Measurements from ENCODE around the gene AKIRIN2. TPM values are rescaled to one million over a fixed set of nuclear protein-coding genes. Genes with fewer than 3 reads are reported as not detected.

Gene AKIRIN2
- total and polyA plus RNA-seq, 2 donors (not counting 1 experiment from before 2014, with no cell fraction given): 82.2 to 108 TPM

DNA sequence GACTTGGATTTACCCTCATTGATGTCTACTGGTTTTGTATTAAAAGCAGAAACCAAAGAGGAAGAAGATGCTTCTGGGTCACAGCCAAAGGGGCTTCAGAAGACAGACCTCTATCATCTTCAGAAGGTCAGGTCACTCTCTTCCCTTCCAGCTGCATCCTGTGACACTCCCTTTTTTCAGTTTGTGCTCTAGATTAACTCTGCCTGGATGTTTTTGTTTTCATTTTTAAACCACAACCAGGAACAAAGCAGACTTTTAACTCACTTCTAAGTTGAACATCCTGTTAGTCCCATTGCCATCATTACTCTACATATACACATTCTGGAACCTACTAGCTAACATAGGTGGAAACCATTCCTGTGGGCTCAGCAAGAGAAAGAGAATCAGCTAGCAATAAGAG lies 45.2 kb downstream of the AKIRIN2 start:
- DNase-seq (no peak), ATAC-seq (ENCODE audit: low read depth) (peak; percentile 31)
- Histone ChIP-seq H3K27me3 (replicated peaks in 1 of 4; ENCODE audit: control extremely low read depth in 1 of 4, control insufficient read depth in 3 of 4, insufficient read depth in 4 of 4, low read length in 3 of 4) (no peaks in the 10 kb centered on the region), H3K9ac (ENCODE audit: low read length) (no peak overlapping the region), H4K20me1 (ENCODE audit: control insufficient read depth, insufficient read depth, low read length, poor library complexity, severe bottlenecking) (no peaks in the 10 kb centered on the region), H3K79me2 (ENCODE audit: control insufficient read depth, insufficient read depth, low read length) (no peaks in the 10 kb centered on the region), H3K4me3 (ENCODE audit: control extremely low read depth in 1 of 5, extremely low read depth in 1 of 5, insufficient read depth in 1 of 5, low read depth in 2 of 5, low read length in 4 of 5) (no peak overlapping the region), H3K4me1 (ENCODE audit: control insufficient read depth in 2 of 2, insufficient read depth in 2 of 2, low read length in 2 of 2) (peaks cover 2 to 3% of the 10 kb centered on the region in 2 donors), H3K27ac (ENCODE audit: low read length in 2 of 2) (peak overlapping the region in 1 of 2 donors; percentile 25), H3K4me2 (replicated peaks; ENCODE audit: low read depth, low read length, poor library complexity, severe bottlenecking) (no peak overlapping the region), H3K36me3 (replicated peaks in 1 of 2; ENCODE audit: control extremely low read depth in 1 of 2, control insufficient read depth in 1 of 2, extremely low read depth in 1 of 2, insufficient read depth in 2 of 2, low read length in 1 of 2) (peaks cover 2 to 11% of the 10 kb centered on the region in 2 experiments), H3K9me3 (ENCODE audit: control extremely low read depth in 1 of 3, control insufficient read depth in 2 of 3, insufficient read depth in 1 of 3, low read length in 2 of 3) (no peaks in the 10 kb centered on the region), H2AFZ (ENCODE audit: insufficient read depth, low read depth, low read length, poor library complexity, severe bottlenecking) (no peak overlapping the region)
- intact Hi-C loops (cut with micrococcal nuclease): no loop called here
- no peak for TF ChIP-seq EZH2 (IDR thresholded peaks at IDR 0.05; ENCODE audit: borderline replicate concordance, insufficient read depth, low read depth, low read length, poor library complexity, severe bottlenecking)
- TF ChIP-seq, protein P1, sequence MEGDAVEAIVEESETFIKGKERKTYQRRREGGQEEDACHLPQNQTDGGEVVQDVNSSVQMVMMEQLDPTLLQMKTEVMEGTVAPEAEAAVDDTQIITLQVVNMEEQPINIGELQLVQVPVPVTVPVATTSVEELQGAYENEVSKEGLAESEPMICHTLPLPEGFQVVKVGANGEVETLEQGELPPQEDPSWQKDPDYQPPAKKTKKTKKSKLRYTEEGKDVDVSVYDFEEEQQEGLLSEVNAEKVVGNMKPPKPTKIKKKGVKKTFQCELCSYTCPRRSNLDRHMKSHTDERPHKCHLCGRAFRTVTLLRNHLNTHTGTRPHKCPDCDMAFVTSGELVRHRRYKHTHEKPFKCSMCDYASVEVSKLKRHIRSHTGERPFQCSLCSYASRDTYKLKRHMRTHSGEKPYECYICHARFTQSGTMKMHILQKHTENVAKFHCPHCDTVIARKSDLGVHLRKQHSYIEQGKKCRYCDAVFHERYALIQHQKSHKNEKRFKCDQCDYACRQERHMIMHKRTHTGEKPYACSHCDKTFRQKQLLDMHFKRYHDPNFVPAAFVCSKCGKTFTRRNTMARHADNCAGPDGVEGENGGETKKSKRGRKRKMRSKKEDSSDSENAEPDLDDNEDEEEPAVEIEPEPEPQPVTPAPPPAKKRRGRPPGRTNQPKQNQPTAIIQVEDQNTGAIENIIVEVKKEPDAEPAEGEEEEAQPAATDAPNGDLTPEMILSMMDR (IDR thresholded peaks at IDR 0.05): no peak
- H3K27ac Mint-ChIP-seq: peak overlapping the region; percentile 59
- ChIA-PET CTCF (no interaction called here), POLR2A (no interaction called here)
- no peak overlapping the region for H3K4me3 Mint-ChIP-seq
- peaks cover 7% of the 10 kb centered on the region for H3K4me1 Mint-ChIP-seq
- no peaks in the 10 kb centered on the region for H3K27me3 Mint-ChIP-seq
- H3K9me3 Mint-ChIP-seq (ENCODE audit: insufficient read depth): no peaks in the 10 kb centered on the region

DNA sequence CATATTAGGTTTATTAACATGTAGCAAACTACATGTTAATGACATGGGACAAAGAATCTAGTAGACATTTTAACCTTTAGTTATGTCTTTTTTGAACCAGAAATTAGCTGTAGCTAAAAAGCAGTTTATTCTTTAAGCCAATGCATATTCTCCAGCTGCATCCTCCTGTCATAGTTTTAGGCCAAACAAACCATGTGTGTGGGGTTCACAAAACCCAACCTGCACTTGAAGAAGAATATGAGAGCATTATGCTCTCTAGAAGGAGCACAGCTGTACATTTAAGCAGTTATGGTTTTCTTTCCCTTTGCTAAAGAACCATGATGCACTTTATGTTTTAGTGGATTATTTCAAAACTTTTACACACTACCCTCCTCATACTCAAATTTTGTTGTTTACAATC lies 46.2 kb downstream of the AKIRIN2 start:
- Histone ChIP-seq H3K4me3 (ENCODE audit: control extremely low read depth in 1 of 5, extremely low read depth in 1 of 5, insufficient read depth in 1 of 5, low read depth in 2 of 5, low read length in 4 of 5) (no peak overlapping the region), H2AFZ (ENCODE audit: insufficient read depth, low read depth, low read length, poor library complexity, severe bottlenecking) (no peak overlapping the region), H4K20me1 (ENCODE audit: control insufficient read depth, insufficient read depth, low read length, poor library complexity, severe bottlenecking) (no peaks in the 10 kb centered on the region), H3K27ac (ENCODE audit: low read length in 2 of 2) (no peak overlapping the region), H3K9me3 (ENCODE audit: control extremely low read depth in 1 of 3, control insufficient read depth in 2 of 3, insufficient read depth in 1 of 3, low read length in 2 of 3) (no peaks in the 10 kb centered on the region), H3K9ac (ENCODE audit: low read length) (no peak overlapping the region), H3K27me3 (replicated peaks in 1 of 4; ENCODE audit: control extremely low read depth in 1 of 4, control insufficient read depth in 3 of 4, insufficient read depth in 4 of 4, low read length in 3 of 4) (no peaks in the 10 kb centered on the region), H3K36me3 (replicated peaks in 1 of 2; ENCODE audit: control extremely low read depth in 1 of 2, control insufficient read depth in 1 of 2, extremely low read depth in 1 of 2, insufficient read depth in 2 of 2, low read length in 1 of 2) (peaks cover 2 to 15% of the 10 kb centered on the region in 2 experiments), H3K4me2 (replicated peaks; ENCODE audit: low read depth, low read length, poor library complexity, severe bottlenecking) (no peak overlapping the region), H3K4me1 (ENCODE audit: control insufficient read depth in 2 of 2, insufficient read depth in 2 of 2, low read length in 2 of 2) (peaks cover 2 to 3% of the 10 kb centered on the region in 2 donors), H3K79me2 (ENCODE audit: control insufficient read depth, insufficient read depth, low read length) (no peaks in the 10 kb centered on the region)
- Mint-ChIP-seq H3K4me3 (no peak overlapping the region), H3K9me3 (ENCODE audit: insufficient read depth) (no peaks in the 10 kb centered on the region), H3K4me1 (peaks cover 7% of the 10 kb centered on the region), H3K27ac (no peak overlapping the region), H3K27me3 (no peaks in the 10 kb centered on the region)
- CTCF ChIA-PET: no interaction called here
- no peak for ATAC-seq (ENCODE audit: low read depth)
- POLR2A ChIA-PET: interaction anchor here (0.7 kb wide), 1 partner anchor 103 kb away, joined by 5 read pairs; no protein-coding TSS in a partner anchor
- no peak for TF ChIP-seq EZH2 (IDR thresholded peaks at IDR 0.05; ENCODE audit: borderline replicate concordance, insufficient read depth, low read depth, low read length, poor library complexity, severe bottlenecking)
- TF ChIP-seq, protein P1 (IDR thresholded peaks at IDR 0.05): no peak
- intact Hi-C loops (cut with micrococcal nuclease): no loop called here
- DNase-seq: no peak
